Mammary epithelial cell (primary cell): ENCODE data around the gene ERBB4.

ENCODE experiments used
- EZH2 ChIP-seq: IDR thresholded peaks from 2 replicates; pipeline ENCODE4 v1.6.1; 2012; ENCODE audit warnings: low read length, inconsistent platforms, borderline replicate concordance
- TF ChIP-seq, protein P1 (sequence below), 2 donors: IDR thresholded peaks in 1 of 2; conservative IDR thresholded peaks in 1 of 2; 2 replicates each; pipeline ENCODE4 v1.5.1; 2011 to 2012; ENCODE audit warnings: inconsistent platforms in 2 of 2, low read length in 2 of 2, mild to moderate bottlenecking in 2 of 2, control low read depth in 1 of 2, low read depth in 1 of 2; ENCODE audit not compliant: insufficient read depth in 1 of 2; ENCODE audit errors: extremely low read depth in 1 of 2

DNA sequence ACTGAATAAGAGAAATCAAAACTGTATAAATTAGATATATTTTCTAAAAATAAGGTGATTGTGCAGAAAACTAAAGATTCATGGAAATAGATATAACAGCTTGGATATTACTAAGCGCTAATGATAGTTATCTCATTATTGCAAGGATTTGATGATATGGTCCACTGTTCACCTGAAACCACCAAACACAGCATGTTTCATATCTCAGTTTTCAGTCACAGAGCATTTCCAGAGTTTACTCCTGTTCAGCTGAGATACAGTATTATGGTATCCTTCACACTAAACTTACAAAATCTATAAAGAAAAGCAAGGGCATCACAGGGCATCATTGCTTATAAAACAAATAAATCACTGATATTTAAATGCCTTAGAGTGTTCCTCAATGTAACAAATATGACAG, 591.6 kb downstream of the ERBB4 start:
- TF ChIP-seq, protein P1, sequence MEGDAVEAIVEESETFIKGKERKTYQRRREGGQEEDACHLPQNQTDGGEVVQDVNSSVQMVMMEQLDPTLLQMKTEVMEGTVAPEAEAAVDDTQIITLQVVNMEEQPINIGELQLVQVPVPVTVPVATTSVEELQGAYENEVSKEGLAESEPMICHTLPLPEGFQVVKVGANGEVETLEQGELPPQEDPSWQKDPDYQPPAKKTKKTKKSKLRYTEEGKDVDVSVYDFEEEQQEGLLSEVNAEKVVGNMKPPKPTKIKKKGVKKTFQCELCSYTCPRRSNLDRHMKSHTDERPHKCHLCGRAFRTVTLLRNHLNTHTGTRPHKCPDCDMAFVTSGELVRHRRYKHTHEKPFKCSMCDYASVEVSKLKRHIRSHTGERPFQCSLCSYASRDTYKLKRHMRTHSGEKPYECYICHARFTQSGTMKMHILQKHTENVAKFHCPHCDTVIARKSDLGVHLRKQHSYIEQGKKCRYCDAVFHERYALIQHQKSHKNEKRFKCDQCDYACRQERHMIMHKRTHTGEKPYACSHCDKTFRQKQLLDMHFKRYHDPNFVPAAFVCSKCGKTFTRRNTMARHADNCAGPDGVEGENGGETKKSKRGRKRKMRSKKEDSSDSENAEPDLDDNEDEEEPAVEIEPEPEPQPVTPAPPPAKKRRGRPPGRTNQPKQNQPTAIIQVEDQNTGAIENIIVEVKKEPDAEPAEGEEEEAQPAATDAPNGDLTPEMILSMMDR (conservative IDR thresholded peaks at IDR 0.05 in 1 of 2, IDR thresholded peaks at IDR 0.05 in 1 of 2; ENCODE audit: extremely low read depth in 1 of 2, insufficient read depth in 1 of 2, low read depth in 1 of 2, low read length in 2 of 2), result no peak
- TF ChIP-seq EZH2, result no peak
